ENCODE results near the gene FARP1. TPM values are rescaled to one million over a fixed set of nuclear protein-coding genes. Genes with fewer than 3 reads are reported as not detected.

Gene FARP1
- total and polyA plus RNA-seq, 2 of the 8 experiments (the other 6 are each of a cell fraction or from before 2014, with no cell fraction given): 24.7 to 104 TPM

- H3K36me3 ChIP-seq (ENCODE audit: control insufficient read depth in 2 of 4, insufficient read depth in 4 of 4, low read length in 3 of 4): peaks cover 3 to 19% (median 10%) of the 10 kb centered on the region in 4 experiments; a peak in 5 of 8 replicates
- no peak overlapping the region for H3K27ac ChIP-seq (ENCODE audit: low read depth, low read length)
- CTCF ChIA-PET (ENCODE audit: partially characterized antibody): no interaction called here
These were observed 268.1 kb downstream of the FARP1 start for GRCh38 chr13:98411013-98411412.

More at GRCh38 chr13:98411013-98411412, 268.1 kb downstream of the FARP1 start:
- no peak overlapping the region for H2BK20ac ChIP-seq (ENCODE audit: low read length)
- no peak overlapping the region for H4K8ac ChIP-seq (ENCODE audit: extremely low read depth, insufficient read depth, low read length)
- no peaks in the 10 kb centered on the region for H3K9me3 ChIP-seq (ENCODE audit: insufficient read depth in 2 of 2, low read depth in 1 of 2, low read length in 1 of 2)
- H3K23ac ChIP-seq (ENCODE audit: insufficient read length): no peak overlapping the region
- H4K91ac ChIP-seq (replicated peaks; ENCODE audit: insufficient read length, low read length): no peak overlapping the region
- no peaks in the 10 kb centered on the region for H3K4me1 ChIP-seq (replicated peaks in 1 of 4; ENCODE audit: control insufficient read depth in 3 of 4, insufficient read depth in 4 of 4, low read length in 3 of 4)
- no peaks in the 10 kb centered on the region for H3K79me1 ChIP-seq (ENCODE audit: low read depth, low read length)
- H2BK12ac ChIP-seq (ENCODE audit: low read depth, low read length): no peak overlapping the region
- 89% methylated on average over 5 of the region's 5 CpGs; no CpG with 5 or more reads in 1 of the 2 experiments for WGBS, 2 experiments (ENCODE audit: extremely low coverage in 1 of 2, insufficient coverage in 1 of 2, insufficient read length in 1 of 2, insufficient replicate concordance in 2 of 2, low coverage in 1 of 2, low lambda C conversion rate in 2 of 2, missing lambda C conversion rate in 1 of 2)
- no peak overlapping the region for H3K4me2 ChIP-seq (ENCODE audit: insufficient read depth in 1 of 2, low read depth in 2 of 2, low read length in 2 of 2)
- H2BK5ac ChIP-seq (ENCODE audit: low read depth, low read length): no peak overlapping the region
- DNase-seq (ENCODE audit: low read depth in 1 of 2, low spot score in 2 of 2): no peak
- FAIRE-seq: no peak
- no peak overlapping the region for H3K18ac ChIP-seq (ENCODE audit: extremely low read depth, low read length)
- H4K20me1 ChIP-seq (replicated peaks in 1 of 2; ENCODE audit: control insufficient read depth in 1 of 2, insufficient read depth in 2 of 2, low read length in 2 of 2): no peaks in the 10 kb centered on the region
- no peak overlapping the region for H2AK5ac ChIP-seq (ENCODE audit: low read depth, low read length)
- TF ChIP-seq CREB1 (IDR thresholded peaks at IDR 0.05) (no peak), ASH2L (IDR thresholded peaks at IDR 0.05; ENCODE audit: low read length) (no peak), RAD21 (IDR thresholded peaks at IDR 0.05 in 1 of 2, conservative IDR thresholded peaks at IDR 0.05 in 1 of 2; ENCODE audit: low read depth in 2 of 2, low read length in 2 of 2) (no peak), HDAC2 (IDR thresholded peaks at IDR 0.05; ENCODE audit: borderline replicate concordance in 1 of 2, low read depth in 2 of 2, low read length in 2 of 2) (no peak), FOSL1 (IDR thresholded peaks at IDR 0.05; ENCODE audit: insufficient read depth, low read depth, low read length) (no peak), POLR2AphosphoS5 (IDR thresholded peaks at IDR 0.05; ENCODE audit: low read depth, low read length) (no peak), CTBP2 (IDR thresholded peaks at IDR 0.05; ENCODE audit: borderline replicate concordance, insufficient read depth, insufficient read length, low read length) (no peak), BACH1 (IDR thresholded peaks at IDR 0.05; ENCODE audit: low read length) (no peak), SIX5 (IDR thresholded peaks at IDR 0.05; ENCODE audit: low read depth, low read length) (no peak), KDM1A (IDR thresholded peaks at IDR 0.05; ENCODE audit: borderline replicate concordance, low read length) (no peak), SAP30 (IDR thresholded peaks at IDR 0.05; ENCODE audit: insufficient read depth, insufficient replicate concordance, low read length) (no peak), GABPA (IDR thresholded peaks at IDR 0.05; ENCODE audit: borderline replicate concordance, insufficient read depth, low read length) (no peak), JUND (IDR thresholded peaks at IDR 0.05; ENCODE audit: low read length) (no peak), RFX5 (IDR thresholded peaks at IDR 0.05; ENCODE audit: borderline replicate concordance, low read depth, low read length) (no peak), SP2 (IDR thresholded peaks at IDR 0.05; ENCODE audit: low read length) (no peak)
- no peaks in the 10 kb centered on the region for H3K79me2 ChIP-seq (ENCODE audit: control insufficient read depth in 1 of 2, insufficient read depth in 2 of 2, low read length in 2 of 2)
- no peak overlapping the region for H3K56ac ChIP-seq (replicated peaks; ENCODE audit: insufficient read length, low read depth, low read length)
- POLR2A ChIA-PET (ENCODE audit: partially characterized antibody): no interaction called here
- H2BK120ac ChIP-seq (replicated peaks; ENCODE audit: low read depth, low read length): no peak overlapping the region
- no peak overlapping the region for H4K5ac ChIP-seq (ENCODE audit: insufficient read length, low read depth, low read length)
- no peaks in the 10 kb centered on the region for H3K27me3 ChIP-seq (replicated peaks in 1 of 4; ENCODE audit: control insufficient read depth in 3 of 4, extremely low read depth in 1 of 4, insufficient read depth in 3 of 4, low read length in 3 of 4)
- no peak overlapping the region for H2AFZ ChIP-seq (ENCODE audit: low read length)
- H3K9ac ChIP-seq (replicated peaks in 1 of 4; ENCODE audit: extremely low read depth in 1 of 4, low read depth in 3 of 4, low read length in 3 of 4): no peak overlapping the region
- H3K4me3 ChIP-seq (ENCODE audit: extremely low read depth in 1 of 4, insufficient read depth in 2 of 4, low read depth in 3 of 4, low read length in 4 of 4): no peak overlapping the region
- no peak overlapping the region for H2BK15ac ChIP-seq (ENCODE audit: low read length)
- H3K23me2 ChIP-seq (ENCODE audit: low read depth, low read length): no peaks in the 10 kb centered on the region
- H3K4ac ChIP-seq (replicated peaks; ENCODE audit: insufficient read length, low read depth, low read length): no peak overlapping the region
- H3K14ac ChIP-seq (ENCODE audit: insufficient read length): no peak overlapping the region

Measured in H1 (cell line).